GM12872 (cell line): ENCODE measurements around the gene CD99L2.

Experiments used
- TF ChIP-seq, protein P1 (sequence below): IDR thresholded peaks from 3 replicates; pipeline ENCODE4 v1.5.1; 2011; ENCODE audit warnings: low read depth, mild to moderate bottlenecking, low read length, moderate library complexity; ENCODE audit not compliant: insufficient read depth

The CD99L2 gene

DNA sequence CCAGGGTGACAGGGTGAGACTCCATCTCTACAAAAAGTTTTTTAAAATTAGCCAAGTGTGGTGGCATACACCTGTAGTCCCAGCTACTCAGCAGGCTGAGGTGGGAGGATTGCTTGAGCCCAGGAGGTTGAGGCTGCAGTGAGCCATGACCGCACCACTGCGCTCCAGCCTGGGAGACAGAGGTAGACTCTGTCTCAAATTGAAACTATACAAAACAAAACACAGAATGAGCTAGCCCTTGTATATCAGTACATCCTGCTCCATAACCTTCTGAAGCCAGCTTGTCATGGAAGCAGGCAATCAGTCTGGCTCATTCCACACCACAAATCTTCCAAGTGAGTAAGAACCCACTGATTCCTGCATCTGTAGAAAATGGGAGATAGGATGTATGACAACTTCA is 49.0 kb downstream of the CD99L2 start:
- TF ChIP-seq, protein P1, sequence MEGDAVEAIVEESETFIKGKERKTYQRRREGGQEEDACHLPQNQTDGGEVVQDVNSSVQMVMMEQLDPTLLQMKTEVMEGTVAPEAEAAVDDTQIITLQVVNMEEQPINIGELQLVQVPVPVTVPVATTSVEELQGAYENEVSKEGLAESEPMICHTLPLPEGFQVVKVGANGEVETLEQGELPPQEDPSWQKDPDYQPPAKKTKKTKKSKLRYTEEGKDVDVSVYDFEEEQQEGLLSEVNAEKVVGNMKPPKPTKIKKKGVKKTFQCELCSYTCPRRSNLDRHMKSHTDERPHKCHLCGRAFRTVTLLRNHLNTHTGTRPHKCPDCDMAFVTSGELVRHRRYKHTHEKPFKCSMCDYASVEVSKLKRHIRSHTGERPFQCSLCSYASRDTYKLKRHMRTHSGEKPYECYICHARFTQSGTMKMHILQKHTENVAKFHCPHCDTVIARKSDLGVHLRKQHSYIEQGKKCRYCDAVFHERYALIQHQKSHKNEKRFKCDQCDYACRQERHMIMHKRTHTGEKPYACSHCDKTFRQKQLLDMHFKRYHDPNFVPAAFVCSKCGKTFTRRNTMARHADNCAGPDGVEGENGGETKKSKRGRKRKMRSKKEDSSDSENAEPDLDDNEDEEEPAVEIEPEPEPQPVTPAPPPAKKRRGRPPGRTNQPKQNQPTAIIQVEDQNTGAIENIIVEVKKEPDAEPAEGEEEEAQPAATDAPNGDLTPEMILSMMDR, result no peak

DNA sequence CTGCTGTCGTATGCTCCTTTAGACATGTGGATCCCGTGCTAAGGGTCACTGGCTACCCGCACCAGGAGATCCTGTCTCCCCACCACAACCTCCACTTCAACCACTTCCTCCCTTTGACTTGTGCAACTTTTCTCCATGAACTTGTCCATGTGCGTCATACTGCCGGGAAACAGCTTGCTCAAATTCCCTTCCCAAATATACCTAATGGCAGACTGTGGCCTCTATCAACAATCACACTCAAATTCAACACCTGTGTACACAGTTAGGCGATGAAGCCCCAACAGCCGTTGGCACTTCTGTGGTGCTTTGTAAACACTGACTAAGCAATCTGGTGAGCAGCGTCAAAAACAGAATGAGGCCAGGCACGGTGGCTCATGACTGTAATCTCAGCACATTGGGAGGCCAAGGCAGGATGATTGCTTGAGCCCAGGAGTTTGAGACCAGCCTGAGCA is 49.5 kb downstream of the CD99L2 start:
- TF ChIP-seq, protein P1, result no peak

DNA sequence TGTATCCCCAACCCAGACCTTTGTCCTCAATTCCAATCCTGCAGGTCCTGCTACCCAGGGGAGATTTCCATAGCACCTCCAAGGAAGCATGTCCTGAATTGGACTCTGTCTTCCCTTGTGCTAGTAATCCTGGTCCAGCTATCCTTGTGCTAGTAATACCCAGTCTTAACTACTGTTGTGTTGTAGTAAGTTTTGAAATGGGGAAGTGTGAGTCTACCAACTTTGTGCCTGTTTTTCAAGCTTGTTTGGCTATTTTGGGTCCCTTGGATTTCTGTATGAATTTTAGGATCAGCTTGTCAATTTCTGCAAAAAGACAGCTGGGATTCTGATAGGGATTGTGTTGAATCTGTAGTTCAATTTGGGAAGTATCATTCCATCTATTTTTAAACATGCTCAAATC is 51.4 kb downstream of the CD99L2 start:
- TF ChIP-seq, protein P1, result no peak

- TF ChIP-seq, protein P1, result no peak
These were observed 52.3 kb downstream of the CD99L2 start for GRCh38 chrX:150846130-150846529.

- TF ChIP-seq, protein P1, result no peak
These were observed 53.4 kb downstream of the CD99L2 start for GRCh38 chrX:150845091-150845490.

- TF ChIP-seq, protein P1, result no peak
These were observed 54.5 kb downstream of the CD99L2 start for GRCh38 chrX:150844016-150844415.

DNA sequence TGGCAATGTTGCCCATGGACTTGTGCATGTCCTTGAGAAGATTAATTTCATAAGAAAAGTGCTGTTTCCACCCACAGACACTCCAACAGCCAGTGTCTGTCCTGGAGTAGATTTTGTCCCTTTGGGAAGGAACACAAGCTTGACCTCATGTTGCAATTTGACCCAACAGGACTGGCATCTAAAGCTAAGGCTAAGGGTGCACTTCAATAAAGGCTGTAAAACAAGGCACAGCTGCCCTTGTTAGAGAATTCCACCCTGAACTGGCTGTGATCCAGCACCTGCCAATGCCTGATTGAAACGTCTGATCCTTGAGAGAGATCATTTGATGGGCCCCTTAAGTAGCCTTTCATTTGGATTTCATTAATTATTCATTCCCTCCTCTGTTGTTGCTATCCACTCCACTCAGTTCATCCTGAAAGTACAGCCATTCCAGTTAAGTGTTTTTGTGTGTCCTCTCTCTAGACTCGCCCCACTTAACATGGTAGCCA is 56.2 kb downstream of the CD99L2 start:
- TF ChIP-seq, protein P1, result no peak
